ENCODE data around the gene CD248. TPM values are rescaled to one million over a fixed set of nuclear protein-coding genes. Genes with fewer than 3 reads are reported as not detected.

CD248 gene
- total RNA-seq, 4 donors from 2014 or later: 29.9 to 69.7 (median 47.3) TPM

GRCh38 chr11:66293777-66294625 lies 22.8 kb downstream of the CD248 start:
- H3K9me3 ChIP-seq: no peaks in the 10 kb centered on the region
- no peak for DNase-seq (ENCODE audit: low spot score in 2 of 2)
- peaks cover 0 to 24% (median 12%) of the 10 kb centered on the region in 4 donors for H3K4me1 ChIP-seq
- peaks cover 0 to 37% of the 10 kb centered on the region in 2 donors for H3K27me3 ChIP-seq
- H3K36me3 ChIP-seq: no peaks in the 10 kb centered on the region
- TF ChIP-seq POLR2A (IDR thresholded peaks at IDR 0.05) (no peak), EP300 (IDR thresholded peaks at IDR 0.05) (no peak), CTCF (IDR thresholded peaks at IDR 0.05) (no peak)
- no peak overlapping the region for H3K27ac ChIP-seq
- no peak overlapping the region for H3K4me3 ChIP-seq
- 80 to 83% methylated on average over 20 to 23 of the region's 30 CpGs for WGBS, 2 donors

GRCh38 chr11:66293352-66293751 lies 23.5 kb downstream of the CD248 start:
- peaks cover 0 to 37% of the 10 kb centered on the region in 2 donors for H3K27me3 ChIP-seq
- no peaks in the 10 kb centered on the region for H3K9me3 ChIP-seq
- 70 to 77% methylated on average over 4 of the region's 4 CpGs for WGBS, 2 donors
- no peak for DNase-seq (ENCODE audit: low spot score in 2 of 2)
- TF ChIP-seq CTCF (IDR thresholded peaks at IDR 0.05) (no peak), EP300 (IDR thresholded peaks at IDR 0.05) (no peak)
- H3K27ac ChIP-seq: no peak overlapping the region
- no peak overlapping the region for H3K4me3 ChIP-seq
- no peaks in the 10 kb centered on the region for H3K36me3 ChIP-seq
- H3K4me1 ChIP-seq: peaks cover 0 to 24% (median 12%) of the 10 kb centered on the region in 4 donors

- H3K4me3 ChIP-seq: no peak overlapping the region
- 61 to 66% methylated on average over 14 to 16 of the region's 17 CpGs for WGBS, 2 donors
- H3K36me3 ChIP-seq: no peaks in the 10 kb centered on the region
- H3K4me1 ChIP-seq: peaks cover 0 to 30% (median 18%) of the 10 kb centered on the region in 4 donors
- no peaks in the 10 kb centered on the region for H3K9me3 ChIP-seq
- no peak for DNase-seq (ENCODE audit: low spot score in 2 of 2)
- TF ChIP-seq POLR2A (IDR thresholded peaks at IDR 0.05): no peak
- no peak for TF ChIP-seq EP300 (IDR thresholded peaks at IDR 0.05)
- TF ChIP-seq CTCF (IDR thresholded peaks at IDR 0.05): no peak
- no peak overlapping the region for H3K27ac ChIP-seq
- H3K27me3 ChIP-seq: peaks cover 0 to 37% of the 10 kb centered on the region in 2 donors
Observed at GRCh38 chr11:66292543-66293332, 24.1 kb downstream of the CD248 start.

GRCh38 chr11:66291706-66292542 lies 24.9 kb downstream of the CD248 start, which contains the start of gene TMEM151A:
TMEM151A (plus strand) TSS chr11:66291894; CDS start chr11:66292014, 120 bp downstream.
- TF ChIP-seq POLR2A (IDR thresholded peaks at IDR 0.05): no peak
- TF ChIP-seq EP300 (IDR thresholded peaks at IDR 0.05): no peak
- Histone ChIP-seq H3K27ac (no peak within 1 kb of the TSS), H3K9me3 (no peaks in the 10 kb centered on the region), H3K4me3 (peak within 1 kb of the TSS in 2 of 4 donors; percentile 29 to 51), H3K27me3 (peaks cover 0 to 37% of the 10 kb centered on the region in 2 donors), H3K36me3 (no peaks in the 10 kb centered on the region), H3K4me1 (peaks cover 0 to 38% (median 25%) of the 10 kb centered on the region in 4 donors)
- 4 to 5% methylated on average over 8 of the region's 95 CpGs for WGBS, 2 donors
- no peak for DNase-seq (ENCODE audit: low spot score in 2 of 2)

- Histone ChIP-seq H3K9me3 (no peaks in the 10 kb centered on the region), H3K27ac (no peak overlapping the region), H3K27me3 (peaks cover 0 to 37% of the 10 kb centered on the region in 2 donors), H3K4me3 (no peak overlapping the region), H3K36me3 (peaks cover 0 to 5% (median 0%) of the 10 kb centered on the region in 3 donors), H3K4me1 (peaks cover 0 to 45% (median 25%) of the 10 kb centered on the region in 4 donors)
- no peak for DNase-seq (ENCODE audit: low spot score in 2 of 2)
- WGBS, 2 donors: 19% methylated on average over 9 to 16 of the region's 16 CpGs
- TF ChIP-seq CTCF (IDR thresholded peaks at IDR 0.05): no peak
- TF ChIP-seq POLR2A (IDR thresholded peaks at IDR 0.05): no peak
- no peak for TF ChIP-seq EP300 (IDR thresholded peaks at IDR 0.05)
Observed at GRCh38 chr11:66291303-66291705, 25.5 kb downstream of the CD248 start.
